Heart left ventricle (tissue), 16 donors: ENCODE results near the gene NAA30. TPM values are rescaled to one million over a fixed set of nuclear protein-coding genes. Genes with fewer than 3 reads are reported as not detected.

ENCODE experiments used
- ATAC-seq, 4 donors: fragments of 200-7000 bp; cut with Tn5 transposase; one replicate each; pipeline ENCODE4 v1.9.1; 2020 to 2022; ENCODE audit warnings: moderate library complexity in 4 of 4, mild to moderate bottlenecking in 3 of 4, moderate number of reproducible peaks in 1 of 4
- DNase-seq, 5 donors: peaks; one replicate each; pipeline ENCODE4 v3.0.0-alpha.2; 2020
- H3K27ac ChIP-seq, 12 donors: fragments of 200-600 bp; sonication (generic) in 4 of 12; one replicate each; pipeline versions ENCODE4 v1.5.0 to v1.8.0; 2016 to 2022; ENCODE audit warnings: mild to moderate bottlenecking in 2 of 12
- H3K27me3 ChIP-seq, 9 donors: fragments of 200-600 bp; sonication (generic) in 2 of 9; one replicate each; pipeline versions ENCODE4 v1.5.1 to v1.8.0; 2016 to 2022; ENCODE audit warnings: mild to moderate bottlenecking in 3 of 9
- H3K36me3 ChIP-seq, 9 donors: fragments of 200-600 bp; sonication (generic) in 2 of 9; one replicate each; pipeline versions ENCODE4 v1.5.0 to v1.8.0; 2018 to 2022; ENCODE audit warnings: mild to moderate bottlenecking in 2 of 9
- H3K4me1 ChIP-seq, 12 donors: fragments of 200-600 bp; sonication (generic) in 4 of 12; one replicate each; pipeline versions ENCODE4 v1.5.0 to v1.8.0; 2016 to 2022; ENCODE audit warnings: mild to moderate bottlenecking in 3 of 12
- H3K4me3 ChIP-seq, 12 donors: fragments of 200-600 bp; sonication (generic) in 4 of 12; one replicate each; pipeline versions ENCODE4 v1.5.0 to v1.8.0; 2017 to 2022; ENCODE audit warnings: mild to moderate bottlenecking in 9 of 12, moderate library complexity in 4 of 12
- H3K9me3 ChIP-seq, 12 donors: fragments of 200-600 bp; sonication (generic) in 4 of 12; one replicate each; pipeline versions ENCODE4 v1.5.0 to v1.8.0; 2016 to 2022; ENCODE audit warnings: mild to moderate bottlenecking in 1 of 12
- CTCF ChIP-seq, 12 donors: fragments of 200-600 bp; sonication (generic) in 4 of 12; IDR thresholded peaks; one replicate each; pipeline versions ENCODE4 v1.5.0 to v1.8.0; 2018 to 2022; ENCODE audit warnings: antibody characterized with exemption in 12 of 12, mild to moderate bottlenecking in 5 of 12
- POLR2A ChIP-seq, 2 donors: fragments of 450-650 bp; IDR thresholded peaks; one replicate each; pipeline ENCODE4 v1.6.1; 2017; ENCODE audit warnings: antibody characterized with exemption in 2 of 2, mild to moderate bottlenecking in 2 of 2, moderate library complexity in 2 of 2
- WGBS, 4 donors: extraction: QIAGEN DNeasy Blood & Tissue Kit in 2 of 4; methylation state at CpG; one replicate each; pipeline versions ENCODE4 v1.1.5 to v1.1.7; 2013 to 2018; 5-methylcytosine and 5-hydroxymethylcytosine counted together
- intact Hi-C, 10 donors: fragments of 100-400 bp; cut with DNase I; formaldehyde crosslinking; loops; one replicate each; pipeline versions ENCODE4 v1.11.1 to v1.14.2; 2022
- polyA plus RNA-seq, 2 donors: library from polyadenylated mRNA; stranded (reverse); fragments of 200-250 nt; gene quantifications; one replicate each; pipeline ENCODE4 v1.2.3, GENCODE V29; 2013
- total RNA-seq, 9 donors: library from RNA; depleted of rRNA in 2 of 9; stranded (reverse); fragments of >200 nt in 2 of 9; fragmentation: NEBNext Ultra II Directional in 3 of 9; extraction: Animal tissue kit (Norgen Biotek cat#: 25700) in 3 of 9; gene quantifications; one replicate each; pipeline versions ENCODE4 v1.1.0 to v1.2.4, GENCODE V29; 2016 to 2023
- donor health status: ischemic (EF 13 %, LVEDD 7.1; RV severe dilation, severe dysfunction).
- donor health status: healthy with polysubstance abuse.
- donor health status: DM: no; HTN: yes; CAD: no.
- donor health status: DM: no; HTN: no; CAD: no.
- donor health status: ischemic (EF 25% LVEDD 6.9; RV normal size, moderate dysfunction).
- donor health status: ischemic (EF 25% LVEDD 5.7; RV mildly dilated, moderate dysfunction).
- donor health status: healthy.
- donor health status: DM: yes; HTN: yes; CAD: no.
- donor health status: ischemic (EF 35%, LVEDD 5.7; RV mildly dilated, moderate dysfunction).
- donor health status: nonischemic (EF 11% LVEDD 7.7; RV severe dilation, severe dysfunction).
- donor health status: DM: yes; HTN: yes; CAD: no.
- donor health status: PGD.
- donor health status: ischemic (EF 29% LVEDD 5.4; RV normal size, mild dysfunction).
- donor health status: nonischemic (EF 23%, LVEDD 6.1; RV moderate dilation, normal function).

Gene NAA30
- total and polyA plus RNA-seq, 11 donors: 3.5 to 30.0 (median 24.1) TPM

GRCh38 chr14:57420986-57421385 lies 30.6 kb downstream of the NAA30 start:
- Histone ChIP-seq H3K36me3 (no peaks in the 10 kb centered on the region), H3K9me3 (no peaks in the 10 kb centered on the region), H3K27ac (no peak overlapping the region), H3K4me1 (no peaks in the 10 kb centered on the region), H3K4me3 (no peak overlapping the region), H3K27me3 (no peaks in the 10 kb centered on the region)
- ATAC-seq (no peak), DNase-seq (no peak)
- TF ChIP-seq POLR2A (IDR thresholded peaks at IDR 0.05) (no peak), CTCF (IDR thresholded peaks at IDR 0.05) (no peak)
- intact Hi-C loops: no loop called here
- 91 to 96% (median 94%) methylated on average over 3 of the region's 3 CpGs for WGBS, 4 donors

GRCh38 chr14:57435923-57436322 lies 45.5 kb downstream of the NAA30 start:
- H3K4me1 ChIP-seq: no peaks in the 10 kb centered on the region
- H3K4me3 ChIP-seq: no peak overlapping the region
- no peak for TF ChIP-seq POLR2A (IDR thresholded peaks at IDR 0.05)
- TF ChIP-seq CTCF (IDR thresholded peaks at IDR 0.05): peak in 1 of 12 donors; percentile 31
- no peaks in the 10 kb centered on the region for H3K36me3 ChIP-seq
- ATAC-seq (no peak), DNase-seq (no peak)
- intact Hi-C loops: no loop called here
- no peaks in the 10 kb centered on the region for H3K27me3 ChIP-seq
- no peak overlapping the region for H3K27ac ChIP-seq
- peaks cover 0 to 23% (median 0%) of the 10 kb centered on the region in 12 donors for H3K9me3 ChIP-seq

- Histone ChIP-seq H3K27ac (no peak overlapping the region), H3K36me3 (no peaks in the 10 kb centered on the region), H3K4me1 (no peaks in the 10 kb centered on the region), H3K4me3 (no peak overlapping the region), H3K27me3 (no peaks in the 10 kb centered on the region), H3K9me3 (peaks cover 0 to 4% (median 0%) of the 10 kb centered on the region in 12 donors)
- ATAC-seq (no peak), DNase-seq (no peak)
- 79 to 84% (median 83%) methylated on average over 5 of the region's 5 CpGs for WGBS, 4 donors
- TF ChIP-seq CTCF (IDR thresholded peaks at IDR 0.05) (no peak), POLR2A (IDR thresholded peaks at IDR 0.05) (no peak)
- intact Hi-C loops: no loop called here
Observed at GRCh38 chr14:57461777-57462320, 71.5 kb downstream of the NAA30 start.

GRCh38 chr14:57462551-57462950 lies 72.2 kb downstream of the NAA30 start:
- Histone ChIP-seq H3K27me3 (no peaks in the 10 kb centered on the region), H3K27ac (no peak overlapping the region), H3K9me3 (peaks cover 0 to 4% (median 0%) of the 10 kb centered on the region in 12 donors), H3K4me1 (no peaks in the 10 kb centered on the region), H3K4me3 (no peak overlapping the region), H3K36me3 (no peaks in the 10 kb centered on the region)
- TF ChIP-seq CTCF (IDR thresholded peaks at IDR 0.05) (no peak), POLR2A (IDR thresholded peaks at IDR 0.05) (no peak)
- intact Hi-C loops: no loop called here
- WGBS, 4 donors: 83 to 87% (median 87%) methylated on average over 3 of the region's 3 CpGs
- ATAC-seq (no peak), DNase-seq (no peak)
